ENCODE measurements around the gene IGSF23.

IGSF23 gene

GRCh38 chr19:44613295-44614178 is at the start of gene IGSF23:
IGSF23 (plus strand) TSS chr19:44613563; CDS start chr19:44613646, 83 bp downstream.
- no peak for DNase-seq

- DNase-seq = no peak
Observed at GRCh38 chr19:44566984-44567383, 46.4 kb upstream of the IGSF23 start.

GRCh38 chr19:44567745-44568144 is 45.6 kb upstream of the IGSF23 start:
- DNase-seq = no peak

GRCh38 chr19:44570603-44570983 is 42.8 kb upstream of the IGSF23 start:
- DNase-seq = no peak

GRCh38 chr19:44570984-44571684 is 42.2 kb upstream of the IGSF23 start:
- no peak for DNase-seq

- no peak for DNase-seq
Observed at GRCh38 chr19:44571830-44572580, 41.4 kb upstream of the IGSF23 start.

GRCh38 chr19:44572581-44572900 is 40.8 kb upstream of the IGSF23 start:
- no peak for DNase-seq

GRCh38 chr19:44573183-44573582 is 40.2 kb upstream of the IGSF23 start:
- no peak for DNase-seq

GRCh38 chr19:44573627-44574026 is 39.7 kb upstream of the IGSF23 start:
- DNase-seq = no peak

GRCh38 chr19:44574186-44574950 is 39.0 kb upstream of the IGSF23 start:
- no peak for DNase-seq

- DNase-seq = no peak
Observed at GRCh38 chr19:44575116-44575700, 38.2 kb upstream of the IGSF23 start.

- no peak for DNase-seq
Observed at GRCh38 chr19:44576843-44577565, 36.4 kb upstream of the IGSF23 start.

GRCh38 chr19:44577566-44577874 is 35.8 kb upstream of the IGSF23 start:
- no peak for DNase-seq

- no peak for DNase-seq
Observed at GRCh38 chr19:44579663-44580365, 33.5 kb upstream of the IGSF23 start.

- DNase-seq = no peak
Observed at GRCh38 chr19:44580366-44580895, 32.9 kb upstream of the IGSF23 start.

GRCh38 chr19:44581288-44581687 is 32.1 kb upstream of the IGSF23 start:
- no peak for DNase-seq

- no peak for DNase-seq
Observed at GRCh38 chr19:44582581-44583265, 30.6 kb upstream of the IGSF23 start.

GRCh38 chr19:44585371-44586133 is 27.8 kb upstream of the IGSF23 start:
- no peak for DNase-seq

GRCh38 chr19:44587963-44588770 is 25.2 kb upstream of the IGSF23 start:
- no peak for DNase-seq

All from stimulated activated naive CD4-positive, alpha-beta T cell treated with Interleukin-2 at 50 U/mL for 16 hours (primary cell).